ENCODE data around the gene HAP1.
"Not testable (repeated sequence)": the region's sequence is repeated elsewhere in the genome, so short reads cannot be mapped to it uniquely, and the experiment has no call there.

The HAP1 gene

GRCh38 chr17:41724476-41725050, 9.9 kb downstream of the HAP1 start:
- no peak for DNase-seq (ENCODE audit: low read depth in 3 of 3)

GRCh38 chr17:41723801-41724475, 10.5 kb downstream of the HAP1 start:
- DNase-seq (ENCODE audit: low read depth in 3 of 3): no peak

GRCh38 chr17:41722231-41722630, 12.2 kb downstream of the HAP1 start:
- no peak for DNase-seq (ENCODE audit: low read depth in 3 of 3)

GRCh38 chr17:41718287-41718645, 16.2 kb downstream of the HAP1 start:
- no peak for DNase-seq (ENCODE audit: low read depth in 3 of 3)

DNA sequence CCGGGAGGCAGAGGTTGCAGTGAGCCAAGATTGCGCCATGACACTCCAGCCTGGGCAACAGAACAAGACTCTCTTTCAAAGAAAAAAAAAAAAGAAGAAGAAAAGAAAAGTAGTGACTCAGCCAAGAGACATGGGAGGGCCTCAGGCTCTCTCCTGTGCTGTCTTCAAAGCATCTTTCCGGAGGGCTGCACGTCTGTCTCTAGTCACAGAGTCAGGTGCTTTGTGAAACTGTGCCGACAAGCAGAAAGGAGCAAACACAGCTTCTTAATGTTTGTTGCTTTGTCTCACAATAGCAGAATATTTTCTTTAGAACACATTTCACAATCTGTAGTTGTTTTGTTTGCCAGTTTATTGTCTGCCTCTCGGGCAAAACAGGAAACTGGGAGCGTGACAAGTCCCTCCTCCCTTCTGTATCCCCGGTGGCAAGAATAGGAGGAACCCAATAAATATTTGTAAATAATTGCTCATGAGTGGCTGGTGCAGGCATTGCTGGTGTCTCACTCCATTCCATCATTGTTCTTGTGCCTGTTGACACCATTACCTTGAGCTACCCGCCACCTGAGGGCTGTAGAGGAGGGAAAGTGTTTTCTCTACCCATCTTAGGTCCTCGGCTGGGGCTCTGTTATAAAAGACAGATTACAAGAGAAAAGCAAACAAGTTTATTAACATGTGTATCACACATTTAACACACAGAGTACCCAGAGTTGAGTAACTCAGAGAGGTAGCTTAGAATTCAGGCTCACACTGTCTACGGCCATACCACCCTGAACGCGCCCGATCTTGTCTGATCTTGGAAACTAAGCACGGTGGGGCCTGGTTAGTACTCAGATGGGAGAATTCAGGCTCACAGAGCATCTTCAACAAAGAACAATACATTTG, 16.8 kb downstream of the HAP1 start:
- DNase-seq (ENCODE audit: low read depth in 3 of 3): no peak

DNA sequence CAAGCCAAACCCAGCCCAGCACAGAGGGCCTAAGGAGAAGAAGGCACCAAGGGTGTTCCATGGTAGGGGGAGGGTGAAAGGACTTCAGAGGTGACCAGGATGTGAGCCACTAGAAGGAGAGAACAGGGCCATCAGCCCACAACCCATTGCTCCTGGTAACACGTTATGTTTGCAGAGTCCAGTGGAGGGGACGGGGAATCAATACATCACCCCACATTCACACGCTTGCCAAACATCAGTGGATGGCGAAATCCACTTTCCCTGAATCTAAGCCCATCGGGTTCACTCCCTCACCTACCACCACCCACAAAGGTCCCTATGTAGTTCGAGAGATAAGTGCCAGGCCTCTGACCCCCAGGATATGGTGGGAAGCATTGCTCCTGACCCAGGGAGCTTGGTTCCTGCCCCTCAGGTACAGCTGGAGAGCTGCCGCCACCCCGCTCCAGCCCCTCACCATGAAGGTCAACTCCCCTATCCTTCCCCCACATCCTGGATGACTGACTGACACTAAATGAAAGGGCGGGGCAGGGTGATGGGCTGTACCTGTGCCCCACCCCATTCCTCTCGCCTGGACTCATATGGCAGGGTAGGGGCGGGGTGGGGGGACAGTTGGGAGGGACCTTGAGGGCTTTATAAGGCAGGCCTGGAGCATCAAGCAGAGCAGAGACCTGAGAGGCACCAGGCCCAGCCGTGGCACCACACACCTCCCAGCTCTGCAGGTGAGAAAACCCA, 22.6 kb downstream of the HAP1 start, which contains the start of gene GAST:
Gene GAST, plus strand, starts transcription at position 663 of the 732 bp plus-strand sequence. CDS start 3,106 bp downstream, outside the sequence.
- no peak for DNase-seq (ENCODE audit: low read depth in 3 of 3)

DNA sequence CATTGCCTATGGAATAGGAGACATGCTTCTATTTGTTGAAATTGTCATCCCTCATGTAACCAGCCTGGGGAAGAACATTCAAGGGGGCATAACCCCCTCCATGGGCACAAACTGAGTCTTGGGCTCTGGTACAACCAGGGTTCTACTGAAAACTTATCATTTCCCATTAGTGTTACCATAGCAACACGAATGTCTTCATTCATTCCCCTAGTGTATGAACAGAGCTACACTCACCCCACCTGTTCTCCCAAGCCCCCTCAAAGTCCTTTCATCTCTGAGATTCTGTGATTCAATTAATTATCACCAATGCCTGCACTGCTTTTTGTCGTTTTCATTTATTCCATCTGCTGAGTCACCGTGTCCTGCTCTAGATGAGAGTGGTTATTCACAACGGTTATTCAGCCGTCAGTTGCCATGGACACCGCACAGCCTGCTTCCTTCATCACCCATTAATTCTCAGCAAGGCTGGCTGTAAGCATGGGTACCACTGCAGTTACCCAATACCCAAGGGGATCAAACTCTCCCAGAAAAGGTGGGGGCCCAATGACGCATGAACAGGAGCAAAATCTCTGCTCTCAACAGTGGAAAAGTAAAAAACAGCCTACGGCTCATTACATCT, 23.9 kb downstream of the HAP1 start:
- no peak for DNase-seq (ENCODE audit: low read depth in 3 of 3)

DNA sequence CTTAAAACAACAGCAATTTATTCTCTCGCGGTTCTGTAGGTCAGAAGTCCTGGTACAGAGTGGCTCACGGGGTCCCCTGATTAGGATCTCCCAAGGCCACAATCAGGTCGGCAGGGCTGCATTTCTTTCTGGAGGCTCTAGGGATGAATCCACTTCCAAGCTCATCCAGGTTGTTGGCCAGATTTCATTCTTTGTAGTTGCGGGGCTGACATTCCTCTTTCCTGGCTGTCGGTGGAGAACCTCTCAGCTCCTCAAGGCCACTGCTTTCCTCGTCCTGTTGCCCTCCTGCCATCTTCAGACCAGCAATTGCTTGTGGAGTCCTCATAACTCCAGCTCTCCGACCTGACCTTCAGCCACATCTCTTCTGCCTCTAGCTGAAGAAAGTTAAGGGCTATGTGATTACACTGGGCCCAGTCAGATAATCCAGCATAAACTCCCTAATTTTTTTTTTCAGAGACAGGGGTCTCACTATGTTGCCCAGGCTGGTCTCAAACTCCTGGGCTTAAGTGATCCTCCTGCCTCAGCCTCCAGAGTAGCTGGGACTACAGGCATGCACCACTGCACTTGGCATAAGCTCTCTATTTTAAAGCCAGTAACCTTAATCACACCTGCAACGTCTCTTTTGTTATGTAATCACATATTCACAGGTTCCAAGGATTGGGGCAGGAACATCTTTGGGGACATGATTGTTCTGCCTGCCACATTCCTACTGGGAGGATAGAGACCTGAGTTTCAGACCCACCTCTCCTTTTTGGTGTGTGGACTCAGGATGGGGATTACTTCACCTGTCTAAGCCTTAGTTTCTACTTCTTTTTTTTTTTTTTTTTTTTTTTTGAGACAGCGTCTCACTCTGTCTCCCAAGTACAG, 26.4 kb downstream of the HAP1 start:
- no peak for DNase-seq (ENCODE audit: low read depth in 3 of 3)

DNA sequence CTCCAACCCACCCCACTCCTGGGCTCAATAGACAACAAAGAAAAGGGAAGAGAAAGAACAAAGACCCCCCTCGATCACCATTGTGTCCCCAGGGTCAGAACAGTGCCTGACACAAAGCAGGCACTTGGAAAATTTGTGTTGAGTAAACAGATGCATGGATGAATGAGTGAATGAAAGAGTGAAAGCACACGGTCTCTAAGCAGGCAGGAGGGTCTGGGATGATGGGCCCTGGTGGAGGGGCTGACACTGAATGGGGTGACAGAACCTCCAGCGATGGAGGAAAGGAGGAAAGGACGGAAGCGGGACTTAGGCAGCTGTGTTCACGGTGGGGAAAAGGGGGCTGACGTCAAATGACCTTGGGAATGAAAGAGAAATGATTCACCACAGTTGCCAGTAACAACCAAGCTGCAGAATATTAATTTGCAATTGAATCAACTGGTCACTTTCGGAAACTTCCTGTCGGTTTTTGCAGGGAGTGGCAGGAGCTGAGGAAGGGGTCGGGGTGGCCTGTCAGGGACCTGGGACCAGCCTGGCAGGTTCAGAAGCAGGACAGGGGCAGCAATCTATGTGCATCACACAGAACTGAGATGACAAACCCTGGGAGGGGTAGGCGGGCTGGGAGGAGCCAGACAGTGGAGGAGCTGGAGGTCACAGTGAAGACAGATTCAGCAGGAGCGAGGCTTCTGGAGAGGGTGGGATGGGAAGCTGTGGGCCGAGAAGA, 29.0 kb downstream of the HAP1 start:
- DNase-seq (ENCODE audit: low read depth in 3 of 3): no peak

DNA sequence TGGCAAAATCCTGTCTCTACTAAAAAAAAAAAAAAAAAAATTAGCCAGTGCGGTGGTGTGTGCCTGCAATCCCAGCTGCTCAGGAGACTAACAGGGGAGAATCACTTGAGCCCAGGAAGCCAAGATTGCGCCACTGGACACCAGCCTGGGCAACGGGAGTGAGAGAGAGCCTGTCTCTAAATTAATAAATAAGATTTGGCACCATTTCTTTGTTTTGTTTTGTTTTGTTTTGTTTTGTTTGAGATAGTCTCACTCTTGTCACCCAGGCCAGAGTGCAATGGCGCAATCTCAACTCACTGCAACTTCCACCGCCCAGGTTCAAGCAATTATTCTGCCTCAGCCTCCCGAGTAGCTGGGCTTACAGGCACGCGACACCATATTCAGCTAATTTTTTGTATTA, 31.7 kb downstream of the HAP1 start:
- DNase-seq (ENCODE audit: low read depth in 3 of 3): no peak

DNA sequence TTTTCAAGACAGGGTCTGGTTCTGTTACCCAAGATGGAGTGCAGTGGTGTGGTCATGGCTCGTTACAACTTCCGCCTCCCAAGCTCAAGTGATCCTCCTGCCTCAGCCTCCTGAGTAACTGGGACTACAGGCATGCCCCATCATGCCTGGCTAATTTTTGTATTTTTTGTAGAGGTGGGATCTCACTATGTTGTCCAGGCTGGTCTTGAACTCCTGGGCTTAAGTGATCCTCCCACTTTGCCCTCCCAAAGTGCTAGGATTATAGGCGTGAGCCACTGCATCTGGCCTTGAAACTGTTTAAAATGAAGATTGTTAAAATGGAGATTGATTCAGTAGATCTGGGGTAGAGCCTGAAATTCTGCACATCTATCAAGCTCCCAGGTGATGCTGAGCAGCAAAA, 33.6 kb downstream of the HAP1 start:
- not testable (repeated sequence) for DNase-seq (ENCODE audit: low read depth in 3 of 3)

DNA sequence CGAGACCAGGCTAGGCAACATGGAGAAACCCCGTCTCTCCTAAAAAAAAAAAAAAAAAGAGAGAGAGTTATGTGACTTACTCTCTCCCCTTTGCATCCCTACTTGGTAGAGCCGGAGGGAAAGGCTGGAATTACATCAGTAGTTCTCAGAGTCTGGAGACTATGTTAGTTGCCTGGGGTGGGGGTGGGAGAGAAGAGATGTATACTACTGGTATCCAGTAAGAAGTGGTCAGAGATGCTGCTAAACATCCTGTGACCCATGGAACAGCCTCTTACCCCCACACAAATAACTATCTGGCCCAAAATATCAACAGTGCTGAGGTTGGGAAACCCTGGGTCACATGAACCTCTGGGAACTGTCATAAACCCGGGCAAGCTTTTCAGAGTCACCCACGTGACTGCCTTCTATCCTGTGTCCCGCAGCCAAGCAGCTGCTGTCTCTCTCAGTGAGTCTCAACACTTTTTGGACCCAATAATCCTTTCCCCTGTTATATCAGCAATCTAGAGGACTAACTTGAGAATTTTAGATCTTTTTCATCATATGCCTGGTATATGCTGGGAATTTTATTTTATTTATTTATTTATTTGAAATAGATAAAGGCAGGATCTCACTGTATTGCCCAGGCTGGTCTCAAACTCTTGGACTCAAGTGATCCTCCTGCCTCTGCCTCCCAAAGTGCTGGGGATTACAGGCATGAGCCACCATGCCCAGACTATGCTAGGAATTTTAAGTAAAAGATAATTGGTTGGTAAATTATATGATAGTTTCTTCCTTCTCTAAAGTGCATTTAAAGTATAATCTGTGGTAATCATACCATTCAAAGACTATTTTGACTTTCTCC, 37.1 kb downstream of the HAP1 start:
- DNase-seq (ENCODE audit: low read depth in 3 of 3): no peak

GRCh38 chr17:41695954-41696757, 38.3 kb downstream of the HAP1 start:
- DNase-seq (ENCODE audit: low read depth in 3 of 3): peak; percentile 52 to 81 (median 62)

DNA sequence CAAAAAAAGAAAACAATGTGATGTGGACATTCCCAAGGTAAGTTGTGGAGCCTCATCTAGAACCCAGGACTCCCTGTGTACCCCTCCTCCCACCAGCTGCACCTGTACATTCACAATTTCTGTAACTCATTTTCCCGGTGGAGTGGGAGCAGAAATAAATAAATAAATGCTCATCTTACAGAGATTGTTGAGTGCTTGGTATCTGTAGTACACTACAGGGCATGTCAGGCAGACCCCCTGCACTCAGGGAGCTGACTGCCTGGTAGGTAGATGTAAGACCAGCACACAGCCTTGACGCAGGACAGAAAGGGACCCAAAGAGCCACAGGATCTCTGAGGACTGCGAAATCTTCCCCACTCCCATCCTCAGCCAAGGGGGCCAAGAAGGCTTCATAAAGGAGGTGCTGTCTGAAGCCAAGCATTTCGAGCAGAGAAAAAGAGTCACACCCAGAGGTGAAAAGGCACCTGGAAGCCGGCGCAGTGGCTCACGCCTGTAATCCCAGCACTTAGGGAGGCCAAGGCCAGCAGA, 39.2 kb downstream of the HAP1 start:
- no peak for DNase-seq (ENCODE audit: low read depth in 3 of 3)

GRCh38 chr17:41692722-41693521, 41.5 kb downstream of the HAP1 start:
- no peak for DNase-seq (ENCODE audit: low read depth in 3 of 3)

GRCh38 chr17:41691031-41691777, 43.2 kb downstream of the HAP1 start:
- DNase-seq (ENCODE audit: low read depth in 3 of 3): no peak
